OCI-LY1 (cell line): ENCODE measurements around the gene CLEC16A.

ENCODE experiments used
- H2AFZ ChIP-seq: fragments of 200-600 bp; sonication (generic), shearing (Covaris generic); 2 replicates; pipeline ENCODE4 v1.6.0; 2014; ENCODE audit warnings: antibody characterized with exemption, mild to moderate bottlenecking, low read length
- H3F3A ChIP-seq: fragments of 200-600 bp; sonication (generic), shearing (Covaris generic); 2 replicates; pipeline ENCODE4 v1.6.0; 2014; ENCODE audit warnings: mild to moderate bottlenecking, antibody characterized with exemption, low read length, moderate library complexity; ENCODE audit not compliant: insufficient read depth
- H3K27ac ChIP-seq: fragments of 200-600 bp; sonication (generic); 2 replicates; pipeline ENCODE4 v1.5.1; 2014; ENCODE audit warnings: low read length, mixed run types, mild to moderate bottlenecking, low read depth; ENCODE audit not compliant: poor library complexity, severe bottlenecking
- H3K27me3 ChIP-seq: fragments of 200-600 bp; sonication (generic); 2 replicates; pipeline ENCODE4 v1.6.0; 2014; ENCODE audit warnings: antibody characterized with exemption, mild to moderate bottlenecking, low read length, moderate library complexity; ENCODE audit not compliant: insufficient read depth
- H3K36me3 ChIP-seq: fragments of 200-600 bp; sonication (generic); 2 replicates; pipeline ENCODE4 v1.6.1; 2014; ENCODE audit warnings: mild to moderate bottlenecking, antibody characterized with exemption, low read length, moderate library complexity, mixed read lengths; ENCODE audit not compliant: insufficient read depth
- H3K4me1 ChIP-seq: fragments of 200-600 bp; sonication (generic); 2 replicates; pipeline ENCODE4 v1.5.1; 2014; ENCODE audit warnings: mild to moderate bottlenecking, low read length, moderate library complexity; ENCODE audit not compliant: insufficient read depth, severe bottlenecking
- H3K4me2 ChIP-seq: fragments of 200-600 bp; sonication (generic), shearing (Covaris generic); 2 replicates; pipeline ENCODE4 v1.6.1; 2014; ENCODE audit warnings: low read length
- H3K4me3 ChIP-seq: fragments of 200-600 bp; sonication (generic); 2 replicates; pipeline ENCODE4 v1.5.1; 2014; ENCODE audit warnings: low read length, low read depth, mild to moderate bottlenecking, mixed read lengths; ENCODE audit not compliant: poor library complexity, severe bottlenecking
- H3K79me2 ChIP-seq: fragments of 200-600 bp; shearing (Covaris generic); 2 replicates; pipeline ENCODE4 v1.6.1; 2016; ENCODE audit warnings: mixed run types, low read length, mixed read lengths; ENCODE audit not compliant: insufficient read depth
- H3K9ac ChIP-seq: fragments of 200-600 bp; sonication (generic), shearing (Covaris generic); 2 replicates; pipeline ENCODE4 v1.6.1; 2014; ENCODE audit warnings: mild to moderate bottlenecking, low read length, mixed read lengths
- H3K9me2 ChIP-seq: fragments of 200-600 bp; sonication (generic), shearing (Covaris generic); 2 replicates; pipeline ENCODE4 v1.6.1; 2014; ENCODE audit warnings: low read depth, mild to moderate bottlenecking, low read length, mixed read lengths
- H3K9me3 ChIP-seq: fragments of 200-600 bp; shearing (Covaris generic); 2 replicates; pipeline ENCODE4 v1.6.1; 2014; ENCODE audit warnings: low read length, mixed read lengths
- H4K20me1 ChIP-seq: fragments of 200-600 bp; sonication (generic), shearing (Covaris generic); 2 replicates; pipeline ENCODE4 v1.6.0; 2016; ENCODE audit warnings: mild to moderate bottlenecking, low read length; ENCODE audit not compliant: insufficient read depth
- EZH2 ChIP-seq: fragments of 200-600 bp; sonication (generic), shearing (Covaris generic); IDR thresholded peaks from 2 replicates; pipeline ENCODE4 v1.8.0; 2017; ENCODE audit warnings: borderline replicate concordance, mixed run types, mild to moderate bottlenecking, antibody characterized with exemption, low read length, moderate library complexity, mixed read lengths
- TF ChIP-seq, protein P1 (sequence below): fragments of 200-600 bp; sonication (generic), shearing (Covaris generic); IDR thresholded peaks from 2 replicates; pipeline ENCODE4 v1.5.1; 2017; ENCODE audit warnings: mild to moderate bottlenecking, antibody characterized with exemption, low read length, moderate library complexity, mixed read lengths

Gene CLEC16A

DNA sequence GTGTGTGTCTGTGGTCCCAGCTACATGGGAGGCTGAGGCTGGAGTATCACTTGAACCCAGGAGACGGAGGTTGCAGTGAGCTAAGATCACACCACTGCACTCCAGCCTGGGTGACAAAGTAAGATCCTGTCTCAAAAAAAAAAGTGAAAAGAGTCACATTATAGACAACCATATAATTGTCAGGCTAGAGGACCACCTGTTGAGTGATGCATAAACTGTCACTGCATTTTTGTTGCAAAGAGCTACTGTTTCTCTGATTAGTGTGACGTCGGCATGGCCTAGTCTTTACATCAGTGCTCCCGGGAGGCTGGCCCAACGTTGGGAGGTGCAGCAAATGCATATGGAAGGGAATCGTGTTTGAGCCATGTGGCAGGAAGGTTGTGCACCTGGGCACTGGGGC, 50.2 kb downstream of the CLEC16A start:
- no peak overlapping the region for H3K4me2 ChIP-seq
- peaks cover 51% of the 10 kb centered on the region for H3K36me3 ChIP-seq
- no peaks in the 10 kb centered on the region for H3K9me3 ChIP-seq
- no peak overlapping the region for H3K9ac ChIP-seq
- no peaks in the 10 kb centered on the region for H3K9me2 ChIP-seq
- no peaks in the 10 kb centered on the region for H4K20me1 ChIP-seq
- no peak overlapping the region for H3K4me3 ChIP-seq
- no peak overlapping the region for H3K27ac ChIP-seq
- TF ChIP-seq, protein P1, sequence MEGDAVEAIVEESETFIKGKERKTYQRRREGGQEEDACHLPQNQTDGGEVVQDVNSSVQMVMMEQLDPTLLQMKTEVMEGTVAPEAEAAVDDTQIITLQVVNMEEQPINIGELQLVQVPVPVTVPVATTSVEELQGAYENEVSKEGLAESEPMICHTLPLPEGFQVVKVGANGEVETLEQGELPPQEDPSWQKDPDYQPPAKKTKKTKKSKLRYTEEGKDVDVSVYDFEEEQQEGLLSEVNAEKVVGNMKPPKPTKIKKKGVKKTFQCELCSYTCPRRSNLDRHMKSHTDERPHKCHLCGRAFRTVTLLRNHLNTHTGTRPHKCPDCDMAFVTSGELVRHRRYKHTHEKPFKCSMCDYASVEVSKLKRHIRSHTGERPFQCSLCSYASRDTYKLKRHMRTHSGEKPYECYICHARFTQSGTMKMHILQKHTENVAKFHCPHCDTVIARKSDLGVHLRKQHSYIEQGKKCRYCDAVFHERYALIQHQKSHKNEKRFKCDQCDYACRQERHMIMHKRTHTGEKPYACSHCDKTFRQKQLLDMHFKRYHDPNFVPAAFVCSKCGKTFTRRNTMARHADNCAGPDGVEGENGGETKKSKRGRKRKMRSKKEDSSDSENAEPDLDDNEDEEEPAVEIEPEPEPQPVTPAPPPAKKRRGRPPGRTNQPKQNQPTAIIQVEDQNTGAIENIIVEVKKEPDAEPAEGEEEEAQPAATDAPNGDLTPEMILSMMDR: no peak
- no peak for TF ChIP-seq EZH2
- no peaks in the 10 kb centered on the region for H3K27me3 ChIP-seq
- H3K79me2 ChIP-seq: no peaks in the 10 kb centered on the region
- no peaks in the 10 kb centered on the region for H3F3A ChIP-seq
- no peak overlapping the region for H2AFZ ChIP-seq
- H3K4me1 ChIP-seq: no peaks in the 10 kb centered on the region

- peaks cover 46% of the 10 kb centered on the region for H3K36me3 ChIP-seq
- H3K27me3 ChIP-seq: no peaks in the 10 kb centered on the region
- no peaks in the 10 kb centered on the region for H4K20me1 ChIP-seq
- no peak overlapping the region for H3K4me2 ChIP-seq
- no peak overlapping the region for H3K27ac ChIP-seq
- no peak overlapping the region for H3K9ac ChIP-seq
- TF ChIP-seq EZH2: no peak
- TF ChIP-seq, protein P1: no peak
- H3K4me3 ChIP-seq: no peak overlapping the region
- no peaks in the 10 kb centered on the region for H3K9me2 ChIP-seq
- no peaks in the 10 kb centered on the region for H3K4me1 ChIP-seq
- no peaks in the 10 kb centered on the region for H3K79me2 ChIP-seq
- no peaks in the 10 kb centered on the region for H3F3A ChIP-seq
- no peak overlapping the region for H2AFZ ChIP-seq
- no peaks in the 10 kb centered on the region for H3K9me3 ChIP-seq
Observed at GRCh38 chr16:10995565-10995964, 51.2 kb downstream of the CLEC16A start.

DNA sequence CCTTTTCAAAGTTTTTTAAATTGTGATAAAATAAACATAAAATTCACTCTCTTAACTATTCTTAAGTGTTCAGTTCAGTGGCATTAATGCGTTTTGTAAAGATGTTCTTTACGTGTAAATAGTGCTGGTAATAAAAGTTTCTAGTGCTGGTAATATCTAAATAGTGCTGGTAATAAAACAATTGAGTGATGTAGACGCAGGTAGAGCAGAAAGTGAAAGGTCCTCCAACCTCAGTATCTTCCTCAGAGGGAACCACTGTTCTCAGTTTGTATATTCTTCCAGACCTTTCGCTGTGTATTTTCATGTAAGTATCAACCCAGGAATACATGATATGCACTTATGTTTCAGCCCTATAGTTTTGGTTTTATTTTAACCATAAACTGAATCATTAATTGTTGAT, 53.1 kb downstream of the CLEC16A start:
- Histone ChIP-seq H3K9me3 (no peaks in the 10 kb centered on the region), H2AFZ (no peak overlapping the region), H3K36me3 (peaks cover 30% of the 10 kb centered on the region), H3K27ac (no peak overlapping the region), H3K27me3 (no peaks in the 10 kb centered on the region), H4K20me1 (no peaks in the 10 kb centered on the region), H3F3A (no peaks in the 10 kb centered on the region), H3K4me3 (no peak overlapping the region), H3K4me2 (no peak overlapping the region), H3K9me2 (no peaks in the 10 kb centered on the region), H3K4me1 (no peaks in the 10 kb centered on the region), H3K9ac (no peak overlapping the region), H3K79me2 (no peaks in the 10 kb centered on the region)
- TF ChIP-seq, protein P1: no peak
- no peak for TF ChIP-seq EZH2
